Common myeloid progenitor, CD34-positive (primary cell): ENCODE data around the gene ADAMTS10.

Source experiments
- CTCF ChIA-PET: fragments of 350-600 bp; sonication (Branson Sonifier 250); formaldehyde crosslinking; loops from one replicate; lab custom pipeline; 2021; ENCODE audit warnings: antibody characterized with exemption; lab: Charles Lee
- POLR2A ChIA-PET: fragments of 350-600 bp; sonication (Branson Sonifier 250); formaldehyde crosslinking; loops from one replicate; lab custom pipeline; 2021; ENCODE audit warnings: antibody characterized with exemption; lab: Charles Lee
- DNase-seq, 3 donors: peaks; one replicate each; pipeline versions ENCODE4 v3.0.0 to v3.0.0-alpha.2; 2013
- H3K27ac ChIP-seq, 2 experiments: 1 replicate in 1 of 2; 2 replicates in 1 of 2; pipeline ENCODE4 v1.7.0; 2013; ENCODE audit warnings: inconsistent platforms in 2 of 2, low read length in 2 of 2, mild to moderate bottlenecking in 2 of 2, low read depth in 1 of 2, moderate library complexity in 1 of 2; ENCODE audit not compliant: severe bottlenecking in 2 of 2, insufficient read depth in 1 of 2, poor library complexity in 1 of 2
- H3K27me3 ChIP-seq, 5 experiments: replicated peaks in 2 of 5; 1 replicate in 3 of 5; 2 replicates in 2 of 5; pipeline versions ENCODE4 v1.6.1 to v1.7.0; 2013; ENCODE audit warnings: low read length in 4 of 5, mild to moderate bottlenecking in 2 of 5, moderate library complexity in 2 of 5, inconsistent platforms in 1 of 5; ENCODE audit not compliant: insufficient read depth in 5 of 5, control insufficient read depth in 4 of 5
- H3K36me3 ChIP-seq, 4 experiments: 1 replicate in 2 of 4; 2 replicates in 2 of 4; pipeline versions ENCODE4 v1.6.1 to v1.7.0; 2013; ENCODE audit warnings: low read length in 3 of 4, control low read depth in 1 of 4, mild to moderate bottlenecking in 1 of 4; ENCODE audit not compliant: control insufficient read depth in 4 of 4, insufficient read depth in 4 of 4
- H3K4me1 ChIP-seq, 4 experiments: 1 replicate in 3 of 4; 2 replicates in 1 of 4; pipeline versions ENCODE4 v1.6.1 to v1.7.1; 2013; ENCODE audit warnings: low read length in 3 of 4, mild to moderate bottlenecking in 3 of 4, control low read depth in 1 of 4, inconsistent platforms in 1 of 4, moderate library complexity in 1 of 4; ENCODE audit not compliant: control insufficient read depth in 4 of 4, insufficient read depth in 4 of 4; ENCODE audit errors: control extremely low read depth in 1 of 4
- H3K4me3 ChIP-seq, 7 experiments: 1 replicate in 4 of 7; 2 replicates in 3 of 7; pipeline versions ENCODE4 v1.5.1 to v1.7.0; 2013; ENCODE audit warnings: mild to moderate bottlenecking in 7 of 7, low read length in 6 of 7, moderate library complexity in 6 of 7, inconsistent platforms in 2 of 7, low read depth in 2 of 7, control low read depth in 1 of 7; ENCODE audit not compliant: insufficient read depth in 4 of 7, control insufficient read depth in 1 of 7; ENCODE audit errors: extremely low read depth in 1 of 7
- H3K9me3 ChIP-seq, 5 experiments: 1 replicate in 4 of 5; 2 replicates in 1 of 5; pipeline versions ENCODE4 v1.6.1 to v1.7.1; 2013; ENCODE audit warnings: low read length in 4 of 5, mild to moderate bottlenecking in 2 of 5, inconsistent platforms in 1 of 5, low read depth in 1 of 5, moderate library complexity in 1 of 5; ENCODE audit not compliant: control insufficient read depth in 4 of 5, insufficient read depth in 2 of 5; ENCODE audit errors: control extremely low read depth in 1 of 5
- WGBS: methylation state at CpG from one replicate; pipeline ENCODE4 v1.1.5; 2013; ENCODE audit not compliant: insufficient coverage; 5-methylcytosine and 5-hydroxymethylcytosine counted together

Gene ADAMTS10

GRCh38 chr19:8610936-8611300 is 403 bp upstream of the ADAMTS10 start:
- no CpG with 5 or more reads among the region's 9 CpGs for WGBS

GRCh38 chr19:8609279-8610040 is 1.1 kb downstream of the ADAMTS10 start:
- WGBS, result 0% methylated on average over 15 of the region's 47 CpGs
- Histone ChIP-seq H3K36me3 (peaks cover 0 to 14% (median 7%) of the 10 kb centered on the region in 4 experiments), H3K27me3 (no peaks in the 10 kb centered on the region), H3K27ac (no peak overlapping the region), H3K4me1 (peaks cover 0 to 35% (median 30%) of the 10 kb centered on the region in 4 experiments), H3K4me3 (peak overlapping the region; percentile 28 to 93 (median 87)), H3K9me3 (peaks cover 2 to 7% (median 5%) of the 10 kb centered on the region in 5 experiments)
- ChIA-PET POLR2A (no interaction called here), CTCF (interaction anchor here (1.5 kb wide), 1 partner anchor 16 kb away, joined by 3 read pairs; no protein-coding TSS in a partner anchor)
- peak in 2 of 3 donors; percentile 42 to 74 for DNase-seq

More at GRCh38 chr19:8610936-8611300, 403 bp upstream of the ADAMTS10 start:
- POLR2A ChIA-PET, result no interaction called here
- no peaks in the 10 kb centered on the region for H3K9me3 ChIP-seq
- H3K27ac ChIP-seq, result no peak overlapping the region
- peaks cover 0 to 37% (median 31%) of the 10 kb centered on the region in 4 experiments for H3K4me1 ChIP-seq
- DNase-seq, result peak in 2 of 3 donors; percentile 37 to 63
- peaks cover 0 to 3% (median 0%) of the 10 kb centered on the region in 4 experiments for H3K36me3 ChIP-seq
- CTCF ChIA-PET, result interaction anchor here (1.2 kb wide), 1 partner anchor 35 kb away, joined by 3 read pairs; no protein-coding TSS in a partner anchor
- H3K27me3 ChIP-seq, result no peaks in the 10 kb centered on the region
- peak overlapping the region in 2 of 7 experiments; percentile 81 to 93 for H3K4me3 ChIP-seq

GRCh38 chr19:8608941-8609278 is 1.6 kb downstream of the ADAMTS10 start:
- WGBS, result 44% methylated on average over 4 of the region's 5 CpGs
- CTCF ChIA-PET, result interaction anchor here (1.5 to 2.1 kb wide), 2 partner anchors 15 to 27 kb away, joined by 3 to 13 read pairs; no protein-coding TSS in a partner anchor
- peak in 2 of 3 donors; percentile 33 to 62 for DNase-seq

GRCh38 chr19:8607386-8607785 is 3.1 kb downstream of the ADAMTS10 start:
- Histone ChIP-seq H3K4me1 (peaks cover 0 to 35% (median 30%) of the 10 kb centered on the region in 4 experiments), H3K9me3 (peaks cover 2 to 7% (median 6%) of the 10 kb centered on the region in 5 experiments), H3K36me3 (peaks cover 3 to 26% (median 17%) of the 10 kb centered on the region in 4 experiments), H3K27ac (no peak overlapping the region), H3K27me3 (no peaks in the 10 kb centered on the region), H3K4me3 (no peak overlapping the region)
- DNase-seq, result no peak
- WGBS, result 89% methylated on average over 4 of the region's 4 CpGs
- ChIA-PET CTCF (interaction anchor here (2.1 kb wide), 1 partner anchor 26 kb away, joined by 13 read pairs; no protein-coding TSS in a partner anchor), POLR2A (interaction anchor here (0.7 kb wide), 1 partner anchor 27 kb away, joined by 4 read pairs; no protein-coding TSS in a partner anchor)

More at GRCh38 chr19:8608941-8609278, 1.6 kb downstream of the ADAMTS10 start:
- POLR2A ChIA-PET, result no interaction called here
- H3K27ac ChIP-seq, result no peak overlapping the region
- H3K4me3 ChIP-seq, result peak overlapping the region in 6 of 7 experiments; percentile 74 to 93 (median 87)
- H3K36me3 ChIP-seq, result peaks cover 0 to 15% (median 8%) of the 10 kb centered on the region in 4 experiments
- H3K9me3 ChIP-seq, result peaks cover 2 to 7% (median 6%) of the 10 kb centered on the region in 5 experiments
- peaks cover 0 to 35% (median 30%) of the 10 kb centered on the region in 4 experiments for H3K4me1 ChIP-seq
- H3K27me3 ChIP-seq, result no peaks in the 10 kb centered on the region

- WGBS, result 94% methylated on average over 10 of the region's 17 CpGs
- H3K9me3 ChIP-seq, result peaks cover 2 to 7% (median 6%) of the 10 kb centered on the region in 5 experiments
- ChIA-PET POLR2A (no interaction called here), CTCF (interaction anchor here (1.7 kb wide), 1 partner anchor 9 kb away, joined by 4 read pairs; no protein-coding TSS in a partner anchor)
- peaks cover 0 to 27% (median 26%) of the 10 kb centered on the region in 4 experiments for H3K4me1 ChIP-seq
- H3K4me3 ChIP-seq, result no peak overlapping the region
- H3K27me3 ChIP-seq, result no peaks in the 10 kb centered on the region
- no peak overlapping the region for H3K27ac ChIP-seq
- DNase-seq, result no peak
- H3K36me3 ChIP-seq, result peaks cover 14 to 38% (median 25%) of the 10 kb centered on the region in 4 experiments
These were observed 5.0 kb downstream of the ADAMTS10 start for GRCh38 chr19:8605514-8605913.

GRCh38 chr19:8601796-8602195 is 8.7 kb downstream of the ADAMTS10 start:
- Histone ChIP-seq H3K4me3 (no peak overlapping the region), H3K27ac (no peak overlapping the region), H3K4me1 (no peaks in the 10 kb centered on the region), H3K36me3 (peaks cover 16 to 57% (median 35%) of the 10 kb centered on the region in 4 experiments), H3K27me3 (no peaks in the 10 kb centered on the region), H3K9me3 (peaks cover 2 to 9% (median 6%) of the 10 kb centered on the region in 5 experiments)
- 97% methylated on average over 5 of the region's 5 CpGs for WGBS
- POLR2A ChIA-PET, result no interaction called here
- no peak for DNase-seq
- CTCF ChIA-PET, result no interaction called here
